ENCODE data around the gene RPS21.

RPS21 gene

GRCh38 chr20:62409931-62410745 lies 23.2 kb downstream of the RPS21 start:
- no peaks in the 10 kb centered on the region for H3K9me3 ChIP-seq (ENCODE audit: control extremely low read depth in 1 of 5, control insufficient read depth in 4 of 5, insufficient read depth in 2 of 5, low read depth in 1 of 5, low read length in 4 of 5)
- WGBS (ENCODE audit: insufficient coverage) = 4% methylated on average over 25 of the region's 30 CpGs
- H3K4me3 ChIP-seq (ENCODE audit: control insufficient read depth in 1 of 7, extremely low read depth in 1 of 7, insufficient read depth in 4 of 7, low read depth in 2 of 7, low read length in 6 of 7) = peak overlapping the region in 2 of 7 experiments; percentile 49 to 59
- peak; percentile 72 to 86 (median 81) for DNase-seq
- peaks cover 0 to 34% (median 33%) of the 10 kb centered on the region in 4 experiments for H3K4me1 ChIP-seq (ENCODE audit: control extremely low read depth in 1 of 4, control insufficient read depth in 4 of 4, insufficient read depth in 4 of 4, low read length in 3 of 4)
- H3K27ac ChIP-seq (ENCODE audit: insufficient read depth in 1 of 2, low read depth in 1 of 2, low read length in 2 of 2, poor library complexity in 1 of 2, severe bottlenecking in 2 of 2) = no peak overlapping the region
- ChIA-PET POLR2A (interaction anchor here (0.6 to 0.7 kb wide), 2 partner anchors 76 to 288 kb away, joined by 3 to 6 read pairs; partner anchors contain the start of gene LSM14B), CTCF (interaction anchor here (0.6 to 2.0 kb wide), 17 partner anchors 8 to 218 kb away, joined by 3 to 7 read pairs (median 3); partner anchors contain the start of gene RPS21)
- H3K27me3 ChIP-seq (replicated peaks in 2 of 5; ENCODE audit: control insufficient read depth in 4 of 5, insufficient read depth in 5 of 5, low read length in 4 of 5) = no peaks in the 10 kb centered on the region
- H3K36me3 ChIP-seq (ENCODE audit: control insufficient read depth in 4 of 4, insufficient read depth in 4 of 4, low read length in 3 of 4) = no peaks in the 10 kb centered on the region

GRCh38 chr20:62410746-62411478 lies 24.0 kb downstream of the RPS21 start:
- no peak overlapping the region for H3K27ac ChIP-seq (ENCODE audit: insufficient read depth in 1 of 2, low read depth in 1 of 2, low read length in 2 of 2, poor library complexity in 1 of 2, severe bottlenecking in 2 of 2)
- H3K4me3 ChIP-seq (ENCODE audit: control insufficient read depth in 1 of 7, extremely low read depth in 1 of 7, insufficient read depth in 4 of 7, low read depth in 2 of 7, low read length in 6 of 7) = no peak overlapping the region
- POLR2A ChIA-PET = interaction anchor here (0.6 kb wide), 1 partner anchor 289 kb away, joined by 3 read pairs; the partner anchor contains the start of gene LSM14B
- H3K9me3 ChIP-seq (ENCODE audit: control extremely low read depth in 1 of 5, control insufficient read depth in 4 of 5, insufficient read depth in 2 of 5, low read depth in 1 of 5, low read length in 4 of 5) = no peaks in the 10 kb centered on the region
- CTCF ChIA-PET = interaction anchor here (0.7 to 2.0 kb wide), 12 partner anchors 8 to 218 kb away, joined by 3 to 7 read pairs (median 4); partner anchors contain the start of gene RPS21
- no peaks in the 10 kb centered on the region for H3K36me3 ChIP-seq (ENCODE audit: control insufficient read depth in 4 of 4, insufficient read depth in 4 of 4, low read length in 3 of 4)
- DNase-seq = no peak
- no peaks in the 10 kb centered on the region for H3K27me3 ChIP-seq (replicated peaks in 2 of 5; ENCODE audit: control insufficient read depth in 4 of 5, insufficient read depth in 5 of 5, low read length in 4 of 5)
- H3K4me1 ChIP-seq (ENCODE audit: control extremely low read depth in 1 of 4, control insufficient read depth in 4 of 4, insufficient read depth in 4 of 4, low read length in 3 of 4) = peaks cover 0 to 29% (median 27%) of the 10 kb centered on the region in 4 experiments
- WGBS (ENCODE audit: insufficient coverage) = 93% methylated on average over 17 of the region's 19 CpGs

GRCh38 chr20:62411479-62412193 lies 24.7 kb downstream of the RPS21 start:
- ChIA-PET CTCF (interaction anchor here (1.5 kb wide), 1 partner anchor 177 kb away, joined by 3 read pairs; no protein-coding TSS in a partner anchor), POLR2A (no interaction called here)
- 88% methylated on average over 24 of the region's 24 CpGs for WGBS (ENCODE audit: insufficient coverage)
- Histone ChIP-seq H3K4me1 (ENCODE audit: control extremely low read depth in 1 of 4, control insufficient read depth in 4 of 4, insufficient read depth in 4 of 4, low read length in 3 of 4) (peaks cover 0 to 21% (median 19%) of the 10 kb centered on the region in 4 experiments), H3K9me3 (ENCODE audit: control extremely low read depth in 1 of 5, control insufficient read depth in 4 of 5, insufficient read depth in 2 of 5, low read depth in 1 of 5, low read length in 4 of 5) (no peaks in the 10 kb centered on the region), H3K27ac (ENCODE audit: insufficient read depth in 1 of 2, low read depth in 1 of 2, low read length in 2 of 2, poor library complexity in 1 of 2, severe bottlenecking in 2 of 2) (no peak overlapping the region), H3K4me3 (ENCODE audit: control insufficient read depth in 1 of 7, extremely low read depth in 1 of 7, insufficient read depth in 4 of 7, low read depth in 2 of 7, low read length in 6 of 7) (no peak overlapping the region), H3K36me3 (ENCODE audit: control insufficient read depth in 4 of 4, insufficient read depth in 4 of 4, low read length in 3 of 4) (no peaks in the 10 kb centered on the region), H3K27me3 (replicated peaks in 2 of 5; ENCODE audit: control insufficient read depth in 4 of 5, insufficient read depth in 5 of 5, low read length in 4 of 5) (no peaks in the 10 kb centered on the region)
- DNase-seq = no peak

GRCh38 chr20:62412194-62413024 lies 25.5 kb downstream of the RPS21 start:
- Histone ChIP-seq H3K9me3 (ENCODE audit: control extremely low read depth in 1 of 5, control insufficient read depth in 4 of 5, insufficient read depth in 2 of 5, low read depth in 1 of 5, low read length in 4 of 5) (no peaks in the 10 kb centered on the region), H3K27ac (ENCODE audit: insufficient read depth in 1 of 2, low read depth in 1 of 2, low read length in 2 of 2, poor library complexity in 1 of 2, severe bottlenecking in 2 of 2) (no peak overlapping the region), H3K36me3 (ENCODE audit: control insufficient read depth in 4 of 4, insufficient read depth in 4 of 4, low read length in 3 of 4) (no peaks in the 10 kb centered on the region), H3K4me3 (ENCODE audit: control insufficient read depth in 1 of 7, extremely low read depth in 1 of 7, insufficient read depth in 4 of 7, low read depth in 2 of 7, low read length in 6 of 7) (no peak overlapping the region), H3K27me3 (replicated peaks in 2 of 5; ENCODE audit: control insufficient read depth in 4 of 5, insufficient read depth in 5 of 5, low read length in 4 of 5) (no peaks in the 10 kb centered on the region), H3K4me1 (ENCODE audit: control extremely low read depth in 1 of 4, control insufficient read depth in 4 of 4, insufficient read depth in 4 of 4, low read length in 3 of 4) (peaks cover 0 to 20% (median 17%) of the 10 kb centered on the region in 4 experiments)
- no peak for DNase-seq
- WGBS (ENCODE audit: insufficient coverage) = 91% methylated on average over 15 of the region's 22 CpGs
- POLR2A ChIA-PET = no interaction called here
- CTCF ChIA-PET = no interaction called here

- no peaks in the 10 kb centered on the region for H3K36me3 ChIP-seq (ENCODE audit: control insufficient read depth in 4 of 4, insufficient read depth in 4 of 4, low read length in 3 of 4)
- no peak overlapping the region for H3K27ac ChIP-seq (ENCODE audit: insufficient read depth in 1 of 2, low read depth in 1 of 2, low read length in 2 of 2, poor library complexity in 1 of 2, severe bottlenecking in 2 of 2)
- H3K9me3 ChIP-seq (ENCODE audit: control extremely low read depth in 1 of 5, control insufficient read depth in 4 of 5, insufficient read depth in 2 of 5, low read depth in 1 of 5, low read length in 4 of 5) = no peaks in the 10 kb centered on the region
Observed at GRCh38 chr20:62413025-62413570, 26.2 kb downstream of the RPS21 start.

GRCh38 chr20:62413896-62414481 lies 27.1 kb downstream of the RPS21 start:
- WGBS (ENCODE audit: insufficient coverage) = 94% methylated on average over 12 of the region's 22 CpGs
- Histone ChIP-seq H3K27me3 (replicated peaks in 2 of 5; ENCODE audit: control insufficient read depth in 4 of 5, insufficient read depth in 5 of 5, low read length in 4 of 5) (no peaks in the 10 kb centered on the region), H3K9me3 (ENCODE audit: control extremely low read depth in 1 of 5, control insufficient read depth in 4 of 5, insufficient read depth in 2 of 5, low read depth in 1 of 5, low read length in 4 of 5) (no peaks in the 10 kb centered on the region), H3K36me3 (ENCODE audit: control insufficient read depth in 4 of 4, insufficient read depth in 4 of 4, low read length in 3 of 4) (no peaks in the 10 kb centered on the region), H3K4me1 (ENCODE audit: control extremely low read depth in 1 of 4, control insufficient read depth in 4 of 4, insufficient read depth in 4 of 4, low read length in 3 of 4) (peaks cover 0 to 13% (median 11%) of the 10 kb centered on the region in 4 experiments), H3K4me3 (ENCODE audit: control insufficient read depth in 1 of 7, extremely low read depth in 1 of 7, insufficient read depth in 4 of 7, low read depth in 2 of 7, low read length in 6 of 7) (no peak overlapping the region), H3K27ac (ENCODE audit: insufficient read depth in 1 of 2, low read depth in 1 of 2, low read length in 2 of 2, poor library complexity in 1 of 2, severe bottlenecking in 2 of 2) (no peak overlapping the region)
- CTCF ChIA-PET = interaction anchor here (1.3 to 1.5 kb wide), 2 partner anchors 28 to 203 kb away, joined by 4 read pairs; partner anchors contain the start of gene RPS21
- peak in 2 of 3 donors; percentile 4 to 6 for DNase-seq
- POLR2A ChIA-PET = no interaction called here

More at GRCh38 chr20:62413025-62413570, 26.2 kb downstream of the RPS21 start:
- Histone ChIP-seq H3K4me3 (ENCODE audit: control insufficient read depth in 1 of 7, extremely low read depth in 1 of 7, insufficient read depth in 4 of 7, low read depth in 2 of 7, low read length in 6 of 7) (no peak overlapping the region), H3K4me1 (ENCODE audit: control extremely low read depth in 1 of 4, control insufficient read depth in 4 of 4, insufficient read depth in 4 of 4, low read length in 3 of 4) (peaks cover 0 to 13% (median 11%) of the 10 kb centered on the region in 4 experiments), H3K27me3 (replicated peaks in 2 of 5; ENCODE audit: control insufficient read depth in 4 of 5, insufficient read depth in 5 of 5, low read length in 4 of 5) (no peaks in the 10 kb centered on the region)
- CTCF ChIA-PET = no interaction called here
- WGBS (ENCODE audit: insufficient coverage) = 99% methylated on average over 11 of the region's 11 CpGs
- POLR2A ChIA-PET = no interaction called here
- no peak for DNase-seq

Data from common myeloid progenitor, CD34-positive (primary cell).